GM18907 (cell line): ENCODE data around the gene HOOK2.

Experiments used
- ATAC-seq: cut with Tn5 transposase; IDR thresholded peaks from one replicate; pipeline ENCODE4 v1.9.1; 2021; ENCODE audit warnings: mild to moderate bottlenecking, moderate library complexity; ENCODE audit not compliant: unreplicated experiment

Gene HOOK2

GRCh38 chr19:12794196-12794941 lies 19.0 kb upstream of the HOOK2 start:
- no peak for ATAC-seq

DNA sequence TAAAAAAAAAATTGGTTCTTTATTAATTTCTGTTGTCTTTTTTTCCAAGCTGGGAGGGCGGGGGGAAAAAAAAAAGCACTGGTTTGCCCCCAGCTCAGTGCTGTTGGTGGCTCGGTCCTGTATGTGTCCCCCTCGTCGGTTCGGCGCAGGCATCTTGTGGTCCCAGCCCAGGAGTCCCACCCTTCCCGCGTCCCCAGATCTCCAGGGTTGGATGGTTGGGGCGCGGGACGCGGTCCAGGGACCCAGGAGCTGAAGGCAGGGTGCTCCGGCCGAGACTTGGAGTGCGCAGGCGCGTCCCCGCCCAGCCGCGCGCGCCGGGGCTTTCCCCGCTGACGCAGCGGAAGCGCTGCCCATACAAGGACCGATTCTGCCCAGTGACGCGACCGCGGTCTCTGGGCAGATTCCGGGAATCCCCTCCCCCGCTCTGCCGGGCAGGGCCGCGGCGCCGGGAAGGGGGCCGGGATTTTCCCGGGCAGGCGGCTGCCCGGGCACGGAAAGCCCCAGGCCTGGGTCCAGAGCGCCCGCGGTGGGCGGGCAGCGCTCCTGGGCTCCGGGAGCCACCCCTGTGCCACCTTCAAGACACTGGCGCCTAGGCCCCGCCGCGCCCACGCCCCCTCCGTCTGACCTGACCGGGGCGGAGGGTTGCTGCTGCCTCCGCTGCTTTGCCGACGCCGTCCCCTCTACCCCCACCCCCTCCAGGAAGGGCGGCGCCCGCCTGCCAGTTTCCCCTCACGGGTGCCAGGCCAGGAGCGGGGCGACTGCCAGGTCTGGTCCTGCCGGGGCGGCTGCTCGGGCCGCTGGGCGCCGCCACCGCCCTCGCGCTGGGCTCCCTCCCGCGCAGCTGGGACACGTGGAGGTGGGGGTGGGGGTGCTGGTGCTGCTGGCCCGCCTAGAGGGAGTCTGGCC lies 18.2 kb upstream of the HOOK2 start:
- ATAC-seq: peak; percentile 36

DNA sequence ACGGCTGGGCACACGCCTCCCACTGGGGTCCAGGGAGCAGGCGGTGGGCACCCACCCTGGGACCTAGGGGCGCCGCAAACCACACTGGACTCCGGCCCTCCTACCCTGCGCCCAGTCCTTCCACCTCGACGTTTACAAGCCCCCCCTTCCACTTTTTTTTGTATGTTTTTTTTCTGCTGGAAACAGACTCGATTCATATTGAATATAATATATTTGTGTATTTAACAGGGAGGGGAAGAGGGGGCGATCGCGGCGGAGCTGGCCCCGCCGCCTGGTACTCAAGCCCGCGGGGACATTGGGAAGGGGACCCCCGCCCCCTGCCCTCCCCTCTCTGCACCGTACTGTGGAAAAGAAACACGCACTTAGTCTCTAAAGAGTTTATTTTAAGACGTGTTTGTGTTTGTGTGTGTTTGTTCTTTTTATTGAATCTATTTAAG lies 17.5 kb upstream of the HOOK2 start:
- no peak for ATAC-seq

GRCh38 chr19:12792051-12792852 lies 16.9 kb upstream of the HOOK2 start:
- no peak for ATAC-seq

- peak; percentile 34 for ATAC-seq
Measured at GRCh38 chr19:12791345-12792050, 16.1 kb upstream of the HOOK2 start, which contains the start of gene JUNB. Gene JUNB (plus strand): TSS chr19:12791486. CDS start chr19:12791772, 286 bp downstream.

- no peak for ATAC-seq
Measured at GRCh38 chr19:12790628-12791344, 15.4 kb upstream of the HOOK2 start.

GRCh38 chr19:12789904-12790619 lies 14.7 kb upstream of the HOOK2 start:
- ATAC-seq: peak; percentile 36

GRCh38 chr19:12789098-12789903 lies 13.9 kb upstream of the HOOK2 start:
- peak; percentile 0 for ATAC-seq

DNA sequence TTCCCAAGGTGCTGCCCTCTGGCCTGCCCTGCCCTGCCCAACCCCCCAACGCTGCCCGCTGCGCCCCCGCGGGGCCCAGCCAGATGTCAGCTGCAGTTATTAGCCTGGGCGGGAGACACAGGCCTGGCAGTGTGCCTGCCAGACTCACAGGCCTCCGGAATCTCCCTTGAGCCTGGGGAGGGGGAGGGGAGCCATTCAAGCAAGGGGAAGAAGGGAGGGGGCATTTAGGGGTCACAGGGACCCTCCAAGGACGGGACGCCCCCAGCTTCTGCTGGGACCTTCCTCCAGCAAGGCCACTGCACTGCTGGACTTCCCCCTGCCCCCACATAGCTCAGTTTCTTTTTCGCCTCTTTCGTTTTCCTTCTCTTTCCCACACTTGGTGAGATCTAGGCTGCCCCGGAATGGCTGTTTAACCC lies 13.3 kb upstream of the HOOK2 start:
- no peak for ATAC-seq

- no peak for ATAC-seq
Measured at GRCh38 chr19:12788042-12788681, 12.8 kb upstream of the HOOK2 start.

- ATAC-seq: no peak
Measured at GRCh38 chr19:12787458-12787857, 12.1 kb upstream of the HOOK2 start.

GRCh38 chr19:12786952-12787351 lies 11.6 kb upstream of the HOOK2 start:
- no peak for ATAC-seq

GRCh38 chr19:12786141-12786870 lies 11.0 kb upstream of the HOOK2 start:
- ATAC-seq: no peak

- ATAC-seq: no peak
Measured at GRCh38 chr19:12785431-12786031, 10.2 kb upstream of the HOOK2 start.

GRCh38 chr19:12784871-12785430 lies 9.6 kb upstream of the HOOK2 start:
- ATAC-seq: no peak

- no peak for ATAC-seq
Measured at GRCh38 chr19:12784394-12784870, 9.1 kb upstream of the HOOK2 start.
